Measurements from ENCODE around the gene ADORA1.

- TF ChIP-seq BCL6 (CRISPR knock-in tag; IDR thresholded peaks at IDR 0.05) (no peak), CTCF (CRISPR knock-in tag; IDR thresholded peaks at IDR 0.05) (no peak), MXI1 (IDR thresholded peaks at IDR 0.05; ENCODE audit: borderline replicate concordance, low read depth, low read length) (no peak), NPAS2 (CRISPR knock-in tag; IDR thresholded peaks at IDR 0.05; ENCODE audit: borderline replicate concordance) (no peak), ZNF740 (CRISPR knock-in tag; IDR thresholded peaks at IDR 0.05) (no peak), MTA3 (CRISPR knock-in tag; IDR thresholded peaks at IDR 0.05) (no peak), ZNF282 (IDR thresholded peaks at IDR 0.05; ENCODE audit: partially characterized antibody) (no peak), POLR2A (IDR thresholded peaks at IDR 0.05; ENCODE audit: insufficient read depth in 1 of 2, low read depth in 2 of 2, low read length in 2 of 2) (no peak), SUZ12 (IDR thresholded peaks at IDR 0.05; ENCODE audit: low read depth, low read length) (no peak), ZKSCAN1 (IDR thresholded peaks at IDR 0.05; ENCODE audit: low read length) (no peak), GMEB1 (CRISPR knock-in tag; IDR thresholded peaks at IDR 0.05; ENCODE audit: borderline replicate concordance) (no peak), TAF1 (CRISPR knock-in tag; IDR thresholded peaks at IDR 0.05) (no peak), ZNF629 (CRISPR knock-in tag; conservative IDR thresholded peaks at IDR 0.05) (no peak), ZNF619 (CRISPR knock-in tag; IDR thresholded peaks at IDR 0.05) (no peak)
Observed at GRCh38 chr1:203098445-203098844, 29.1 kb upstream of the ADORA1 start.

All from HepG2 (cell line).